ENCODE measurements around the gene ATE1.

GRCh38 chr10:121860810-121861209 lies 67.0 kb downstream of the ATE1 start:
- TF ChIP-seq CTCF (IDR thresholded peaks at IDR 0.05) (no peak), POLR2A (IDR thresholded peaks at IDR 0.05) (no peak)

Measured in Peyer's patch (tissue), 4 donors.